Left ventricle myocardium inferior (tissue), 1 donor: Measurements from ENCODE around the gene EID2. TPM values are rescaled to one million over a fixed set of nuclear protein-coding genes. Genes with fewer than 3 reads are reported as not detected.

Experiments
- DNase-seq: peaks from one replicate; pipeline ENCODE4 v3.0.0-alpha.2; 2020
- H3K27ac ChIP-seq: fragments of 200-600 bp; replicated peaks from 2 replicates; pipeline ENCODE4 v1.8.0; 2021
- H3K27me3 ChIP-seq: fragments of 200-600 bp; 2 replicates; pipeline ENCODE4 v1.8.0; 2021; ENCODE audit warnings: low read depth
- H3K36me3 ChIP-seq: fragments of 200-600 bp; 2 replicates; pipeline ENCODE4 v1.8.0; 2021
- H3K4me1 ChIP-seq: fragments of 200-600 bp; 2 replicates; pipeline ENCODE4 v1.8.0; 2021
- H3K4me3 ChIP-seq: fragments of 200-600 bp; 2 replicates; pipeline ENCODE4 v1.8.0; 2021; ENCODE audit warnings: mild to moderate bottlenecking, moderate library complexity
- H3K9me3 ChIP-seq: fragments of 200-600 bp; replicated peaks from 2 replicates; pipeline ENCODE4 v1.8.0; 2021
- CTCF ChIP-seq: fragments of 200-600 bp; IDR thresholded peaks from 2 replicates; pipeline ENCODE4 v1.8.0; 2021; ENCODE audit warnings: antibody characterized with exemption, mild to moderate bottlenecking, borderline replicate concordance
- intact Hi-C: fragments of 100-400 bp; cut with micrococcal nuclease; formaldehyde crosslinking; loops from one replicate; pipeline ENCODE4 v1.11.0; 2022
- total RNA-seq: library from RNA; stranded (reverse); fragmentation: NEBNext Ultra II Directional; extraction: Animal tissue kit (Norgen Biotek cat#: 25700); gene quantifications from one replicate; pipeline ENCODE4 v1.2.1, GENCODE V29; 2021
- donor health status: DM: no; HTN: yes; CAD: no; lungs with severe emphysema.

EID2 gene
- total RNA-seq, 1 donor from 2014 or later, result 9.8 TPM

- H3K36me3 ChIP-seq, result peaks cover 4% of the 10 kb centered on the region
- H3K27me3 ChIP-seq, result no peaks in the 10 kb centered on the region
- intact Hi-C loops, result no loop called here
- H3K4me3 ChIP-seq, result no peak overlapping the region
- H3K27ac ChIP-seq, result no peak overlapping the region
- H3K4me1 ChIP-seq, result no peaks in the 10 kb centered on the region
- H3K9me3 ChIP-seq, result no peaks in the 10 kb centered on the region
- no peak for DNase-seq
- no peak for TF ChIP-seq CTCF
These were observed 14.8 kb downstream of the EID2 start for GRCh38 chr19:39525205-39525604.

- TF ChIP-seq CTCF, result no peak
- DNase-seq, result no peak
- intact Hi-C loops, result no loop called here
- Histone ChIP-seq H3K27ac (no peak overlapping the region), H3K4me1 (no peaks in the 10 kb centered on the region), H3K36me3 (peaks cover 4% of the 10 kb centered on the region), H3K4me3 (no peak overlapping the region), H3K9me3 (no peaks in the 10 kb centered on the region), H3K27me3 (no peaks in the 10 kb centered on the region)
These were observed 15.5 kb downstream of the EID2 start for GRCh38 chr19:39524495-39524894.

- Histone ChIP-seq H3K4me1 (peaks cover 4% of the 10 kb centered on the region), H3K27me3 (peaks cover 27% of the 10 kb centered on the region), H3K36me3 (no peaks in the 10 kb centered on the region), H3K9me3 (no peaks in the 10 kb centered on the region), H3K4me3 (no peak overlapping the region), H3K27ac (no peak overlapping the region)
- no peak for TF ChIP-seq CTCF
- intact Hi-C loops, result no loop called here
- DNase-seq, result no peak
These were observed 19.1 kb downstream of the EID2 start for GRCh38 chr19:39520541-39521484.

- Histone ChIP-seq H3K4me3 (no peak overlapping the region), H3K27ac (no peak overlapping the region), H3K36me3 (no peaks in the 10 kb centered on the region), H3K27me3 (peaks cover 45% of the 10 kb centered on the region), H3K4me1 (peaks cover 17% of the 10 kb centered on the region), H3K9me3 (no peaks in the 10 kb centered on the region)
- no peak for DNase-seq
- intact Hi-C loops, result no loop called here
- no peak for TF ChIP-seq CTCF
These were observed 21.0 kb downstream of the EID2 start for GRCh38 chr19:39518975-39519374.

GRCh38 chr19:39518458-39518857, 21.5 kb downstream of the EID2 start:
- DNase-seq, result no peak
- Histone ChIP-seq H3K4me3 (no peak overlapping the region), H3K36me3 (no peaks in the 10 kb centered on the region), H3K27ac (no peak overlapping the region), H3K27me3 (peaks cover 50% of the 10 kb centered on the region), H3K9me3 (no peaks in the 10 kb centered on the region), H3K4me1 (peaks cover 17% of the 10 kb centered on the region)
- no peak for TF ChIP-seq CTCF
- intact Hi-C loops, result no loop called here
